B cell (primary cell): ENCODE results near the gene LRIG3. TPM values are rescaled to one million over a fixed set of nuclear protein-coding genes. Genes with fewer than 3 reads are reported as not detected.

ENCODE experiments used
- ATAC-seq: fragments of 200-7000 bp; cut with Tn5 transposase; one replicate; pipeline ENCODE4 v1.10.0; 2021; ENCODE audit warnings: low read depth, mild to moderate bottlenecking, moderate number of reproducible peaks, moderate library complexity
- CTCF ChIA-PET: fragments of 350-600 bp; sonication (Branson Sonifier 250); formaldehyde crosslinking; loops from one replicate; lab custom pipeline; 2021; ENCODE audit warnings: antibody characterized with exemption, inconsistent platforms; lab: Charles Lee
- POLR2A ChIA-PET: fragments of 350-600 bp; sonication (Branson Sonifier 250); formaldehyde crosslinking; loops from one replicate; lab custom pipeline; 2021; ENCODE audit warnings: antibody characterized with exemption; lab: Charles Lee
- DNase-seq: peaks from one replicate; pipeline ENCODE4 v3.0.0; 2013
- H2AFZ ChIP-seq: 2 replicates; pipeline ENCODE4 v1.6.1; 2012; ENCODE audit warnings: mild to moderate bottlenecking, low read depth, low read length; ENCODE audit not compliant: insufficient read depth, poor library complexity, severe bottlenecking
- H3K27ac ChIP-seq, 2 donors: 1 replicate in 1 of 2; 2 replicates in 1 of 2; pipeline ENCODE4 v1.5.1; 2012 to 2013; ENCODE audit warnings: low read length in 2 of 2, mild to moderate bottlenecking in 2 of 2, moderate library complexity in 1 of 2
- H3K27me3 ChIP-seq, 4 experiments: fragments of 200-600 bp in 1 of 4; sonication (generic) in 1 of 4; replicated peaks in 1 of 4; 1 replicate in 2 of 4; 2 replicates in 2 of 4; pipeline versions ENCODE4 v1.6.1 to v1.7.0; 2013 to 2016; ENCODE audit warnings: low read length in 3 of 4, mild to moderate bottlenecking in 2 of 4, mixed read lengths in 1 of 4, moderate library complexity in 1 of 4; ENCODE audit not compliant: insufficient read depth in 4 of 4, control insufficient read depth in 3 of 4; ENCODE audit errors: control extremely low read depth in 1 of 4
- H3K36me3 ChIP-seq, 2 experiments: replicated peaks in 1 of 2; 1 replicate in 1 of 2; 2 replicates in 1 of 2; pipeline versions ENCODE4 v1.6.1 to v1.7.1; 2013; ENCODE audit warnings: low read length in 1 of 2; ENCODE audit not compliant: insufficient read depth in 2 of 2, control insufficient read depth in 1 of 2; ENCODE audit errors: control extremely low read depth in 1 of 2, extremely low read depth in 1 of 2
- H3K4me1 ChIP-seq, 2 donors: fragments of 200-600 bp in 1 of 2; sonication (generic) in 1 of 2; 1 replicate in 1 of 2; 2 replicates in 1 of 2; pipeline versions ENCODE4 v1.5.1 to v1.6.1; 2013 to 2017; ENCODE audit warnings: low read length in 2 of 2; ENCODE audit not compliant: control insufficient read depth in 2 of 2, insufficient read depth in 2 of 2
- H3K4me2 ChIP-seq: replicated peaks from 2 replicates; pipeline ENCODE3; 2012; ENCODE audit warnings: mild to moderate bottlenecking, low read depth, low read length; ENCODE audit not compliant: poor library complexity, severe bottlenecking
- H3K4me3 ChIP-seq, 5 experiments: fragments of 200-600 bp in 1 of 5; sonication (generic) in 1 of 5; 1 replicate in 3 of 5; 2 replicates in 2 of 5; pipeline versions ENCODE4 v1.5.1 to v1.7.0; 2011 to 2016; ENCODE audit warnings: low read length in 4 of 5, mild to moderate bottlenecking in 4 of 5, low read depth in 2 of 5, control low read depth in 1 of 5, moderate library complexity in 1 of 5; ENCODE audit not compliant: insufficient read depth in 1 of 5; ENCODE audit errors: control extremely low read depth in 1 of 5, extremely low read depth in 1 of 5
- H3K79me2 ChIP-seq: fragments of 200-600 bp; sonication (generic); one replicate; pipeline ENCODE4 v1.6.0; 2016; ENCODE audit warnings: low read length; ENCODE audit not compliant: control insufficient read depth, insufficient read depth
- H3K9ac ChIP-seq: fragments of 200-600 bp; sonication (generic); 2 replicates; pipeline ENCODE4 v1.6.1; 2017; ENCODE audit warnings: mild to moderate bottlenecking, low read length, moderate library complexity
- H3K9me3 ChIP-seq, 3 donors: one replicate each; pipeline versions ENCODE4 v1.6.1 to v1.7.1; 2013; ENCODE audit warnings: low read length in 2 of 3; ENCODE audit not compliant: control insufficient read depth in 2 of 3, insufficient read depth in 1 of 3; ENCODE audit errors: control extremely low read depth in 1 of 3
- H4K20me1 ChIP-seq: 2 replicates; pipeline ENCODE4 v1.6.0; 2012; ENCODE audit warnings: mild to moderate bottlenecking, low read length; ENCODE audit not compliant: insufficient read depth, control insufficient read depth, poor library complexity, severe bottlenecking
- H3K27ac Mint-ChIP-seq: one replicate; pipeline ENCODE4 v1.8.0; 2021; ENCODE audit warnings: mixed read lengths
- H3K27me3 Mint-ChIP-seq: one replicate; pipeline ENCODE4 v1.8.0; 2021; ENCODE audit warnings: mixed read lengths
- H3K4me1 Mint-ChIP-seq: one replicate; pipeline ENCODE4 v1.8.0; 2021; ENCODE audit warnings: mixed read lengths
- H3K4me3 Mint-ChIP-seq: one replicate; pipeline ENCODE4 v1.8.0; 2021; ENCODE audit warnings: mixed read lengths
- H3K9me3 Mint-ChIP-seq: one replicate; pipeline ENCODE4 v1.8.0; 2022; ENCODE audit warnings: mixed read lengths; ENCODE audit not compliant: insufficient read depth
- EZH2 ChIP-seq: IDR thresholded peaks from 2 replicates; pipeline ENCODE4 v1.6.1; 2012; ENCODE audit warnings: borderline replicate concordance, low read depth, mild to moderate bottlenecking, moderate library complexity, low read length; ENCODE audit not compliant: insufficient read depth, poor library complexity, severe bottlenecking
- WGBS: methylation state at CpG from one replicate; pipeline ENCODE4 v1.1.5; 2013; ENCODE audit warnings: missing lambda C conversion rate; ENCODE audit not compliant: insufficient coverage; 5-methylcytosine and 5-hydroxymethylcytosine counted together
- intact Hi-C: fragments of 100-400 bp; cut with micrococcal nuclease; formaldehyde crosslinking; loops from one replicate; pipeline ENCODE4 v1.10.0; 2022
- polyA plus RNA-seq: library from polyadenylated mRNA; depleted of rRNA; stranded (reverse); fragments of >200 nt; gene quantifications from 2 replicates; pipeline ENCODE4 v1.2.3, GENCODE V29; 2012
- total RNA-seq, 2 donors: library from RNA; stranded (reverse); fragments of 120-200 nt in 1 of 2; gene quantifications; 1 replicate in 1 of 2; 2 replicates in 1 of 2; pipeline versions ENCODE4 v1.2.3 to v1.2.4, GENCODE V29; 2013 to 2022
- TF ChIP-seq, protein P1 (sequence below): fragments of 200-600 bp; IDR thresholded peaks from one replicate; pipeline ENCODE4 v1.8.0; 2022; ENCODE audit warnings: antibody characterized with exemption, mild to moderate bottlenecking

The LRIG3 gene
- total and polyA plus RNA-seq, 2 donors (not counting 1 experiment from before 2014, with no cell fraction given) = 0.13 TPM; not detected in 1

- peaks cover 4% of the 10 kb centered on the region for H3K9me3 Mint-ChIP-seq
- no peak overlapping the region for H3K9ac ChIP-seq
- no peaks in the 10 kb centered on the region for H3K27me3 ChIP-seq
- no peak overlapping the region for H3K27ac ChIP-seq
- peaks cover 0 to 1% (median 0%) of the 10 kb centered on the region in 3 donors for H3K9me3 ChIP-seq
- no peaks in the 10 kb centered on the region for H3K27me3 Mint-ChIP-seq
- no peak for TF ChIP-seq EZH2
- TF ChIP-seq, protein P1, sequence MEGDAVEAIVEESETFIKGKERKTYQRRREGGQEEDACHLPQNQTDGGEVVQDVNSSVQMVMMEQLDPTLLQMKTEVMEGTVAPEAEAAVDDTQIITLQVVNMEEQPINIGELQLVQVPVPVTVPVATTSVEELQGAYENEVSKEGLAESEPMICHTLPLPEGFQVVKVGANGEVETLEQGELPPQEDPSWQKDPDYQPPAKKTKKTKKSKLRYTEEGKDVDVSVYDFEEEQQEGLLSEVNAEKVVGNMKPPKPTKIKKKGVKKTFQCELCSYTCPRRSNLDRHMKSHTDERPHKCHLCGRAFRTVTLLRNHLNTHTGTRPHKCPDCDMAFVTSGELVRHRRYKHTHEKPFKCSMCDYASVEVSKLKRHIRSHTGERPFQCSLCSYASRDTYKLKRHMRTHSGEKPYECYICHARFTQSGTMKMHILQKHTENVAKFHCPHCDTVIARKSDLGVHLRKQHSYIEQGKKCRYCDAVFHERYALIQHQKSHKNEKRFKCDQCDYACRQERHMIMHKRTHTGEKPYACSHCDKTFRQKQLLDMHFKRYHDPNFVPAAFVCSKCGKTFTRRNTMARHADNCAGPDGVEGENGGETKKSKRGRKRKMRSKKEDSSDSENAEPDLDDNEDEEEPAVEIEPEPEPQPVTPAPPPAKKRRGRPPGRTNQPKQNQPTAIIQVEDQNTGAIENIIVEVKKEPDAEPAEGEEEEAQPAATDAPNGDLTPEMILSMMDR = no peak
- no peaks in the 10 kb centered on the region for H3K79me2 ChIP-seq
- no peak overlapping the region for H3K4me2 ChIP-seq
- POLR2A ChIA-PET = no interaction called here
- ATAC-seq = no peak
- no CpG with 5 or more reads among the region's 1 CpG for WGBS
- no peak overlapping the region for H3K4me3 Mint-ChIP-seq
- intact Hi-C loops = no loop called here
- H2AFZ ChIP-seq = no peak overlapping the region
- no peaks in the 10 kb centered on the region for H3K4me1 Mint-ChIP-seq
- no peaks in the 10 kb centered on the region for H3K4me1 ChIP-seq
- H3K4me3 ChIP-seq = no peak overlapping the region
- CTCF ChIA-PET = no interaction called here
- H4K20me1 ChIP-seq = no peaks in the 10 kb centered on the region
- H3K27ac Mint-ChIP-seq = no peak overlapping the region
- H3K36me3 ChIP-seq = no peaks in the 10 kb centered on the region
- DNase-seq = no peak
Measured at GRCh38 chr12:58832920-58833319, 87.4 kb downstream of the LRIG3 start.
